Kidney (tissue), 14 donors: ENCODE measurements around the gene TNIP1. TPM values are rescaled to one million over a fixed set of nuclear protein-coding genes. Genes with fewer than 3 reads are reported as not detected.
A peak's percentile ranks its signal among the peaks of the same experiment; 100 is the strongest.

Experiments
- DNase-seq, 5 donors: peaks; one replicate each; pipeline ENCODE4 v3.0.0-alpha.2; 2013 to 2020
- FAIRE-seq: peaks from 2 replicates; lab custom pipeline; 2012; peaks lifted over from hg19 to GRCh38; lab: Jason Lieb, UNC
- H3K27ac ChIP-seq, 2 donors: one replicate each; pipeline ENCODE4 v1.7.0; 2013; ENCODE audit warnings: low read depth in 2 of 2, low read length in 2 of 2, inconsistent platforms in 1 of 2
- H3K27me3 ChIP-seq: one replicate; pipeline ENCODE4 v1.7.1; 2013; ENCODE audit warnings: low read length, inconsistent platforms; ENCODE audit not compliant: control insufficient read depth, insufficient read depth
- H3K36me3 ChIP-seq, 3 donors: one replicate each; pipeline versions ENCODE4 v1.7.0 to v1.7.1; 2013; ENCODE audit warnings: low read length in 3 of 3, control low read depth in 1 of 3, inconsistent platforms in 1 of 3; ENCODE audit not compliant: insufficient read depth in 3 of 3, control insufficient read depth in 2 of 3
- H3K4me1 ChIP-seq, 3 donors: one replicate each; pipeline versions ENCODE4 v1.7.0 to v1.7.1; 2013; ENCODE audit warnings: low read length in 3 of 3, inconsistent platforms in 1 of 3, low read depth in 1 of 3; ENCODE audit not compliant: control insufficient read depth in 2 of 3, insufficient read depth in 2 of 3
- H3K4me3 ChIP-seq, 3 donors: one replicate each; pipeline versions ENCODE4 v1.7.0 to v1.8.1; 2013; ENCODE audit warnings: low read length in 3 of 3, control low read depth in 1 of 3, inconsistent platforms in 1 of 3
- H3K9ac ChIP-seq, 3 donors: one replicate each; pipeline versions ENCODE4 v1.7.0 to v1.7.1; 2013; ENCODE audit warnings: low read length in 3 of 3, control low read depth in 1 of 3, inconsistent platforms in 1 of 3
- H3K9me3 ChIP-seq, 3 donors: one replicate each; pipeline versions ENCODE4 v1.7.0 to v1.7.1; 2013; ENCODE audit warnings: low read length in 3 of 3, control low read depth in 1 of 3, inconsistent platforms in 1 of 3; ENCODE audit not compliant: control insufficient read depth in 2 of 3, insufficient read depth in 1 of 3
- CTCF ChIP-seq: IDR thresholded peaks from 3 replicates; pipeline ENCODE4 v1.5.1; 2012; ENCODE audit warnings: mild to moderate bottlenecking, moderate library complexity, borderline replicate concordance; ENCODE audit not compliant: insufficient read depth; ENCODE audit errors: extremely low read depth
- intact Hi-C: fragments of 100-400 bp; cut with DNase I; formaldehyde crosslinking; loops from one replicate; pipeline ENCODE4 v1.11.1; 2022
- polyA plus RNA-seq: library from polyadenylated mRNA; stranded (reverse); fragments of 350-450 nt; fragmentation: Illumina TruSeq; extraction: RNeasy Lipid Tissue Mini Kit (QIAGEN cat#74804); gene quantifications from one replicate; pipeline ENCODE4 v1.2.3, GENCODE V29; 2014; ENCODE audit warnings: low read depth, low replicate concordance; ENCODE audit not compliant: insufficient read depth
- total RNA-seq: library from RNA; stranded (reverse); fragmentation: NEBNext Ultra II Directional; extraction: Animal tissue kit (Norgen Biotek cat#: 25700); gene quantifications from one replicate; pipeline ENCODE4 v1.2.1, GENCODE V29; 2021
- donor health status: control.
- donor health status: control.
- donor health status: control.
- donor health status: control.
- donor health status: control.
- donor health status: DM: yes; HTN: yes; CAD: no.
- donor health status: Normal renal cell carcinoma (clear cell type).

Gene TNIP1
- total and polyA plus RNA-seq, 2 donors from 2014 or later, result 109 to 132 TPM

GRCh38 chr5:151008210-151008491 is 72.7 kb downstream of the TNIP1 start:
- no peak for TF ChIP-seq CTCF
- Histone ChIP-seq H3K27me3 (no peaks in the 10 kb centered on the region), H3K36me3 (no peaks in the 10 kb centered on the region), H3K4me1 (peaks cover 3 to 36% (median 36%) of the 10 kb centered on the region in 3 donors), H3K9ac (no peak overlapping the region), H3K27ac (peak overlapping the region; percentile 66 to 95), H3K4me3 (no peak overlapping the region), H3K9me3 (no peaks in the 10 kb centered on the region)
- FAIRE-seq, result no peak
- no peak for DNase-seq
- intact Hi-C loops, result no loop called here

GRCh38 chr5:151007430-151008209 is 73.2 kb downstream of the TNIP1 start:
- Histone ChIP-seq H3K4me3 (no peak overlapping the region), H3K4me1 (peaks cover 3 to 42% (median 40%) of the 10 kb centered on the region in 3 donors), H3K36me3 (no peaks in the 10 kb centered on the region), H3K27ac (peak overlapping the region; percentile 66 to 95), H3K9ac (no peak overlapping the region), H3K9me3 (no peaks in the 10 kb centered on the region), H3K27me3 (no peaks in the 10 kb centered on the region)
- no peak for TF ChIP-seq CTCF
- FAIRE-seq (no peak), DNase-seq (no peak)
- intact Hi-C loops, result no loop called here

- no peaks in the 10 kb centered on the region for H3K36me3 ChIP-seq
- H3K9me3 ChIP-seq, result no peaks in the 10 kb centered on the region
- peak overlapping the region; percentile 95 for H3K27ac ChIP-seq
- peaks cover 3 to 43% (median 41%) of the 10 kb centered on the region in 3 donors for H3K4me1 ChIP-seq
- peak overlapping the region in 1 of 3 donors; percentile 34 for H3K9ac ChIP-seq
- no peak for FAIRE-seq
- TF ChIP-seq CTCF, result no peak
- DNase-seq, result no peak
- intact Hi-C loops, result no loop called here
- no peaks in the 10 kb centered on the region for H3K27me3 ChIP-seq
- H3K4me3 ChIP-seq, result no peak overlapping the region
Measured at GRCh38 chr5:151006704-151007334, 74.0 kb downstream of the TNIP1 start.
